NOMO-1 treated with dmso at 0.1 percent for 144 hours (cell line): ENCODE measurements around the gene COX6B2.

Experiments used
- DNase-seq: peaks from one replicate; lab custom pipeline; 2025; ENCODE audit not compliant: unreplicated experiment; lab: John Stamatoyannopoulos, UW

The COX6B2 gene

DNA sequence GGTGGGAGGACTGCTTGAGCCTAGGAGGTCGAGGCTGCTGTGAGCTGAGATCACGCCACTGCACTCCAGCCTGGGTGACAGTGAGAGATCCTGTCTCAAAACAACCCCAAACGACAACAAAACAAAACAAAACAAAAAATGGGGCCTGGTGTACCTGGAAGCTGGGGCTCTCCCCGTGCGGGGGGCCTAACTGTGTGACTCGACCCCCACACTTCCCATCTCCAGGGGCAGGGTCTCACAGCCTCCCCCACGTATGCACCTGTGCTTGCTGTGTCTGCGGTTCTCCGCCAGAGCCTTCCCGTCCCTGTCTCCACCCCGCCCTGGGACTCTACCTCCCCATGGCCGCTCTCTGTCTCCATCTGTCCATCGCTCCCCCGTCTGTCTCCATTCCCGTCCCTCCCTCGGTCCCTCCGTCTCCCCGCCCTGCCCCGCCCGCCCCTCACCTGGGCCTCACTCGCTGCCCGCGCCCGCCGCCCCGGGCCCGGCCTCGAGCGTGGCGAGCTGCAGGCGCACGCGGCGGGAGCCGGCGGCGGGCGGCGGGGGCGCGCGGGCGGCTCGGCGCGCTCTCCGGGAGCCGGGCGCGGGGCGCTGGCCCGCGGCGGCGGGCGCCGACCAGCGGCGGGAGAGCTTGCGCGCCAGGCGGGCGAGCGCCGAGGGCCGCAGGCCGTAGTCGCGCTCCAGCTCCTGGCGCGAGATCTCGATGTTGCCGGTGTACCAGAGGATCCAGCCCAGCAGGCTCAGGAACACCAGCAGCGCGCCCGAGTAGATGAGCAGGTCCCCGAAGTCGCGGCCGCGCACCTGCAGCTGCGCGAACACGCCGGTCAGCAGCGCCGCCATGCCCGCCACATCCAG lies 29.0 kb upstream of the COX6B2 start:
- peak; percentile 60 for DNase-seq

DNA sequence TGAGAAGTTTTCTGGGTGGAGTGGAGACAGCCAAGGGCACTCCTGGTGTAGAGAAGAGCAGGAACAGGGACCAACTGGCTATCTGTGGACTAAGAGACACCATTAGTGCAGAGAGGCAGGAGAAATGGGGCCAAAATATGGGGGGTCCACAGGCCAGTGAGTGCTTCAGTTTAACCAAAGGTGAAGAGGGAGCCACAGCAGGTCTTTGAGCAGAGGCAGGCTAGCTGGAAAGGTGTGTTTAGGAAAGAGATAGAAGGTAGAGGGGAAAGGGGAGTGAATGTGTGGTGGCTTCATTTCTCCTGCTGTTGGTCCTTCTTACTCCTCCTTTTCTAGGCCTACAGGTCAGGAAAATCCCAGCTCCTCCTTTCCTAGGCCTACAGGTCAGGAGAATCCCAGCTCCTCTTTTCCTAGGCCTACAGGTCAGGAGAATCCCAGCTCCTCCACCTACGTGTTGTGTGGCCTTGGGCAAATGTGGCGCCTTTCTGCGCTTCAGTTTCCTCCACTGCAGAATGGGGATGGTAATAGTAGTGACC lies 28.1 kb upstream of the COX6B2 start:
- no peak for DNase-seq

DNA sequence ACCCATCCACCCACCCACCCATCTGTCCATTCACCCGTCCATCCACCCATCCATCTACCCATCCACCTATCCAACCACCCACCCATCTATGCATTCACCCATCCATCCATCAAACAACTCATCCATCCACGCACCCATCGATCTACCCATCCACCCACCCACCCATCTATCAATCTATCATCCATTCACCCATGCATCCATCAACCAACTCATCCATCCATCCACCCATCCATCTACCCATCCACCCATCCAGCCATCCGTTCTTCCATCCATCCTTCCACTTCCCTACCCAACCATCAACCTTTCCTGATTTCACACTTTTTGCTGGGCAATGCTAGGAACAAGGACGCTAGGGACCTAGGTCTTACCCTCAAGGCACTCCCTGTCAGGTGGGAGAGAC lies 27.5 kb upstream of the COX6B2 start:
- DNase-seq: no peak

DNA sequence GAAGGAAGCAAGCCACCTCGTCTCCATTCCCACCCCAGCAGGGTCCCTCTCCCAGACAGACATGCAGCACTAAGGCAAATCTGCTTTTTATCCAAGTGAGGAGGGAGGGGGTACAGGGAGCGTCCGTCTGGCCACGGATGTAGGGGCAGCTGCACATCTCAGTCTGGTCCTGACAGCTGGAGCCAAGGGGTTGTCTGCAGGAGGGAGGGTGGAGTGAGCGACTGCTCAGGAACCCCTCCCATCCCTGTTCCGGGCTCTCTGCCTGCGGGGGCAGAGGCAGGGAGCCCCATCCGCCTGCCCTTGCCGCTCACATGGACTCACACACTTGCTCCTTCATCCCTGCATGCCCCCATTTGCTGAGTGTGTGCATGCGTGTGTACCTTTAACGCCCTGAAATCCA lies 24.7 kb upstream of the COX6B2 start:
- no peak for DNase-seq

DNA sequence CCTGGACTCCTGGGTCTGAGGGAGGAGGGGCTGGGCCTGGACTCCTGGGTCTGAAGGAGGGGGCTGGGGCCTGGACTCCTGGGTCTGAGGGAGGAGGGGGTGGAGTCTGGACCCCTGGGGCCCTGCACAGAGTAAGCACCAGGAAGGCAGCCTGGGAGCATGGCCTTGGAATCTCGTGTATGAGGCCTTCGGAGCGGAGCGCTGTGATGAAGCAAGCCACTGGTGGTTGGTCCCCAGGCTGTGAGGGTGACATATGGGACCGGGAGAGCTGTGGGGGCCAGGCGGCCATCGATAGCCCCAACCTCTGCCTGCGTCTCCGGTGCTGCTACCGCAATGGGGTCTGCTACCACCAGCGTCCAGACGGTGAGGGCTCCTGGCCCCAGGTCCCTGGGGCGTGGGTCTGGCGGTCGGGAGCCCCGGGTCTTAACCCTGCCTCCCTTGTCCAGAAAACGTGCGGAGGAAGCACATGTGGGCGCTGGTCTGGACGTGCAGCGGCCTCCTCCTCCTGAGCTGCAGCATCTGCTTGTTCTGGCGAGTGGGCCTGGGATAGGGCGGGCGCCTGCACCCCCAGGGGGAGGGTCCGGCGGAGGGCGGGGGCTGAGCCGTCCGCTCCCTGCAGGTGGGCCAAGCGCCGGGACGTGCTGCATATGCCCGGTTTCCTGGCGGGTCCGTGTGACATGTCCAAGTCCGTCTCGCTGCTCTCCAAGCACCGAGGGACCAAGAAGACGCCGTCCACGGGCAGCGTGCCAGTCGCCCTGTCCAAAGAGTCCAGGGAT lies 23.0 kb upstream of the COX6B2 start:
- no peak for DNase-seq

DNA sequence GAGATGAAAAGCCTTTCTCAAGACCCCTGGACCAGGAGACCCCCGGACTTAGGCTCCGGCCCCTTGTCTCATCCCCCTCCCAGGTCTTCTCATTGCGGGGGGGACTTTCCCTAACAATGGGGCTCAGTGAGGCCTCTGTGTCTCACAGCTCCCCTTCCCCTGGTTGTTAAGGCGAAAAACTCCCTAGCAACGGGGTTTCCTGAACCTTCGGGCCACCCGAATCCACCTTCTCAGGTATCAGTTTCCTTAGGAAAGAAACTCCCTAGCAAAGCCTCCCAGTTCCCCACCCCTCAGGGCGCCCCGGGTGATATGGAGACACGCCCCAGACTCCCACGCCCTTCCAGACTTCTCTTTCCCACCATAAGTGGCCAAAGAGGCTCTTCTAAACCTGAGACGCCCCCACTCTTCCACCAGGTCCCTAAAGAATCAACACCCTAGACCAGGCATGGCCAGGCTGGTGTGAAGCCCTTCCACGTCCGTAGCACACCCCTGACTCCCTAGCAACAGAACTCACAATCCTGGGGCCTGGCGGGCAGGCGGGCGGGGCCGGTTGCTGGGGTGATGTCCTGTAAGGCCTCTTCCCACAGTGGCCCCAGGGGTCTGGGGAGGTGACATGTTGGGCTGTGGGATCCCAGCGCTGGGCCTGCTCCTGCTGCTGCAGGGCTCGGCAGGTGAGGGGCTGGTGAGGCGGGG lies 21.9 kb upstream of the COX6B2 start, which contains the start of gene TMEM190:
Gene TMEM190, plus strand, starts transcription at position 586 of the 693 bp plus-strand sequence. Its CDS starts 28 bp downstream, at position 614.
- DNase-seq: no peak

DNA sequence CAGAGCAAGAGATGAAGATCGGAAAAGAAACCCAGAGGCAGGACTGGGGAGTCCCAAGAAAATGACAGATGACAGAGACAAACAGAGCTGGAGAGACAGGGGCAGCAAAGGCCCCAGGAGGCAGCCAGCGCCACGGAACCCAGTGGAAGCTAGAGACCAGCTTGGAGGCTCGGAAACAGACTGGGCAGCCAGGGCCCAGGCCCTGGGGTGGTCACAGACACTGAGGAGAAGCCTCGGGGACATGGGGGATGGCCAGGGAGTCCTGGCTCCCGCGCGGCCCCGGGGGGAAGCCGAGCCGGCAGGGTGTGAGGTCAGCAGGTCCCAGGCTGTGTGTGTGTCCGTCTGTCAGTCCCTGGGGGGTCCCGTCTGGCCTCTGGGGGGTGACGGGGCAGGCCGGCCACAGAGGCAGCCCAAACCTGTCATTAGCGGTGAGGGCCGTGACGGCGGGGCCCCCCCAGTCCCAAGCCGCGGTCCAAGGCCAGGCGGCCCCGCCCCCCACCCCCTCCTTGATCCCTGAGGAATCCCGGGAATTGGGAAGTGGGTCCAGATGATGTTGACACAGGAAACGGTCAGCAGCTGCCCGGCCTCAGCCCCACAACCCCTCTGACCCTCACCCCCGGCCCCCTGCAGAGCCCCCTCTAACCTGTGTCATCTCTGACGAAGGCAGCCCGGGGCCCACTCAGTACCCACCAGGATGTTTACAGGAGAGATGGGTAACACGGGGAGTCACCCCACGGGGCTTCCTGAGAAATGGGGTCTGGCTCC lies 19.7 kb upstream of the COX6B2 start:
- DNase-seq: no peak

DNA sequence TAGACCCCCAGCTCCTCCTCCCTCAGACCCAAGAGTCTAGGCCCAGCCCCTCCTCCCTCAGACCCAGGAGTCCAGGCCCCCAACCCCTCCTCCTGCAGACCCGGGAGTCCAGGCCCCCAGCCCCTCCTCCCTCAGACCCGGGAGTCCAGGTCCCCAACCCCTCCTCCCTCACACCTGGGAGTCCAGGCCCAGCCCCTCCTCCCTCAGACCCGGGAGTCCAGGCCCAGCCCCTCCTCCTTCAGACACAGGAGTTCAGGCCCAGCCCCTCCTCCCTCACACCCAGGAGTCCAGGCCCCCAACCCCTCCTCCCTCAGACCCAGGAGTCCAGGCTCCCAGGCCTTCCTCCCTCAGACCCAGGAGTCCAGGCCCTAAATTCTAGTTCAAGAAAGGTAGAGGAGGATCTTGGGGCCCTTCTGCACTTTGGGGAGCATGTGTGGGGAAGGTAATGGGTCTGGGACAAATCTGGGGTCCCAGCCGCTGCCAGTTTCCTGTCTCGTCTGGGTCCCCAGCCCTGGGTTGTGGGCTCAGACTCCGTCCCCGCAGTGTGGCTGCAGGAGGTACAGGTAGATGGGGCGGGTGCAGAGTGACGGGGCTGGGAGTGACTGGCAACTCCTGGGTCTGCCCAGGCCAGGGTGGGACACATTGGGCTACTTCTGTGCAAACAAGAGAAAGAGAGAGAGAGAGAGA lies 18.9 kb upstream of the COX6B2 start:
- DNase-seq: no peak

DNA sequence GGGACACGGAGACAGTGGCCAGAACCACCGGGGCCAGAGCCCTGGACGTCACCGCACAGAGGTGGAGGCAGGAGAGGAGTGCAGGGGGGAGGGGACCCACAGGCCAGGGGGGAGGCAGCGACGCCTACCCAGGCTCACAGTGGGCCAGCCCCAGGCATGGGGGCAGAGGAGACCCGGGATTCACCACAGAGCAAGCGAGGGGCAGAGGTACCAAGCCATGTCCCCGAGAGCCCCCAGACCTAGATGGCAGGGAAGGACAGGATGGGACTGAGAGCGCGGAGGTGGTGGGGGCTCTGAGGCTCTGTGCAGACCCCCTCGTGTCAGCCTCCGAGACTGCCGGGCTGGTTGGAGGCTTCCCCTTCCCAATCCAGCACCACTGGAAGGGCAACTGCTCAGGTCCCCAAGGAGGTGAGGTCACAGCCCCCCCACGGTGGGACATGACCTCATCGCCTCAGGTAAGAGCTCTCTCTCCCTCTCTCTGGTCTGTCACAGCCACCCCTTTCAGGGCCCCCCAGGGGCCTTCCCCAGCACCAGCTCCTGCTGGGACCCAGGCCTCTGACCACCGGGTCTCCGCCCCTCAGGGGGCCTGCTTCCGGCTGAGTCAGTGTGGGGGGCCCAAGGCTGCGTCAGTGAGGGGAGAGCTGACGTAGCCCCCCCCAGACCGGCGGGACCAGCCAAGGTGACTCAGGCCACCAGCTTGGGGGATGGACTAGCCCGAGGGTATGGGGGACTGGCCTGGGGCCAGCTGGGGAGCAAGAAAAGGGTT lies 18.0 kb upstream of the COX6B2 start:
- no peak for DNase-seq

DNA sequence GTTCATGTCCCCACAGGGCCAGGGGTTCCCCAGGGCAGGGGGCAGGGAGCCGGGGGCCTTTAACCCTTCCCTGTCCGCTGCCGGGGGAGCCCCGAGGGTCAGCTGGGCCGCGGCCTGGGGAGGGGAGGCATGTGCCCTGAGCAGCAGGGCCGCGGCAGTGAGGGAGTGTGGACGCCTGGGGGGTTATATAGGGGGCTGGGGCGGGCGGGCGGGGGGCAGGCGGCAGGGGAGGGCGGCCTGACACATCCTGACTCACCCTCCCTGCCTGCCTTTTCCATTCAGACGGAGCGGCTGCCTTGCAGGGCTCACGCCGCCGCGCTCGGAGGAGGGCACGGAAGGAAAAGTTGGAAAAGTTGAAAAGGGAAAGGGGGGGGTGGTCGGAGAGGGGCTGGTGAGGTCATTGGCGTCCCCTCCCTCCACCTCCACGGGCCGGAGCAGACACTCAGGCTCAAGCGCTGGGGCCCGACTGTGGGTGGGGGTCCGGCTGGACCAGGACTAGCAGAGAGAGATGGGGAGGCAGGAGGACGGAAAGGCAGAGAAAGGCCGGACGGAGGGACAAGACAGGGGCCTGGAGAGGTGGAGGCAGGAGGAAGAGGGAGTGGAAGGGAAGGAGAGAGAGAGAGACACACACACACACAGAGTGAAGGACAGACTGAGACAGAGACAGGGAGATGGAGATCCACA lies 15.9 kb upstream of the COX6B2 start, which contains the start of gene IL11:
Gene IL11, minus strand, starts transcription at position 159 of the 684 bp plus-strand sequence. Its CDS starts 153 bp downstream, at position 6.
- DNase-seq: no peak

DNA sequence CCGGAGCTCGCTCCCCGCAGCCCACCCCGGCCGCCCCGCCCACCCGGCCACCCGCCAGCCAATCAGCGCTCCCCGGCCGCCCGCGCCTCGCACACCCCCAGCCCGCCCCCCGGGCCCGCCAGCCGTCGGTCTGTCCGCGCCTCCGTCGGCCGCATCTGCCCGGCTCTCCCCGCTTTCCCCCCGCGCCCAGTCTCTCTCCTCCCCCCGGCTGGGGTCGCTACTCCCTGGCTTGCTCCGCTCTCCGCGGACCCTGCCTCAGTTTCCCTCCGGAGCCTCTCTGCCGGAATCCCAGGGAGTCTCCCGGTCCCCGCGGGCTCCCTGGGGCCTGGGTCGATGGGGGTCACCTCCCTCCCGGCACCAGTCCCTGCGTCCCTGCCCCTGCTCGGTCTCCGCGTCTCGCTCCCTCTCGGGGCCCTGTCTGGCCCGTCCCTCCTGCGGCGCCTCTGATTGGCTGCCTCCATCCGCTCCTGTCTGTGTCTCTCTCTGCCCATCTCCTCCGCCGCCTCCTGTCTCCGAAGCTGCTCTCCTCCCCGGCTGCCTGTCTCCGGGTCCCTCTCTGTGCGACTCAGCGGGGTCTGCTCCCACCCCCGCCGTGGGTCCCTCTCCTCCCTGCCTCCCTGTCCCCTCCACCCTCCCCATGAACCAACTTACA lies 15.3 kb upstream of the COX6B2 start:
- no peak for DNase-seq

DNA sequence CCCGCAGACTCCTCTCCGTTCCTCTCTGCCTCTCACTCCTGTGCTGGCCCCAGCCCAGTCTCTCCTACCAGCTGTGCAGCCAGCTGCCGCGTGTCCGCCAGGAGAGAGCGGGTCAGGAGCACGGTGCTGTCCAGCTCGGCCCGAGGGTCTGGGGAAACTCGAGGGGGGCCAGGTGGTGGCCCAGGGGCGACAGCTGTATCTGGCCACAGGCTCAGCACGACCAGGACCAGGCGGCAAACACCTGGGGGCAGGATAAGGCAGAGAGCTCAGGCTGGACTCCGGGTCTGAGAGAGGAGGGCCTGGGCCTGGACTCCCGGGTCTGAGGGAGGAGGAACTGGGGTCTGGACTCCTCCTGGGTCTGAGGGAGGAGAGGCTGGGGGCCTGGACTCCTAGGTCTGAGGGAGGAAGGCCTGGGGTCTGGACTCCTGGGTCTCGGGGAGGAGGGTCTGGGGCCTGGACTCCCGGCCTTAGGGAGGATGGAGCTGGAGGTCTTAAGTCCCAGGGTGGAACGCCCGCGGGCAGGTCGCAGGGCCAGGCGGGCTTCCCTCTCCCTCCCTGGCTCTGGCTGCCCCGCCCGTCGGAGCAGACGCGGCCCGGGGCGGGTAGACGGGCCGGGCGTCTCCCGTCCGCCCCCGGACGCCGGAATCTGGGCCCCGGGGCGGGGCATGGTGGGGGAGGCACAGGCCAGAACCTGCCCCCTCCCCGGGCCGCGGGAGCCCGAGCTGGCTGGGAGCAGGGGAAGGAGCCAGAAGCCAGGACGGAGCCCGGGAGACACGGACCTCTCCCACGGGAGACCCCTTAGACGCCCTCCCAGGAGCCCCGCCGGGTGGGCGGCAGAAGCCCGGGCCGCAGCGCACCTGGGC lies 14.4 kb upstream of the COX6B2 start:
- DNase-seq: no peak

DNA sequence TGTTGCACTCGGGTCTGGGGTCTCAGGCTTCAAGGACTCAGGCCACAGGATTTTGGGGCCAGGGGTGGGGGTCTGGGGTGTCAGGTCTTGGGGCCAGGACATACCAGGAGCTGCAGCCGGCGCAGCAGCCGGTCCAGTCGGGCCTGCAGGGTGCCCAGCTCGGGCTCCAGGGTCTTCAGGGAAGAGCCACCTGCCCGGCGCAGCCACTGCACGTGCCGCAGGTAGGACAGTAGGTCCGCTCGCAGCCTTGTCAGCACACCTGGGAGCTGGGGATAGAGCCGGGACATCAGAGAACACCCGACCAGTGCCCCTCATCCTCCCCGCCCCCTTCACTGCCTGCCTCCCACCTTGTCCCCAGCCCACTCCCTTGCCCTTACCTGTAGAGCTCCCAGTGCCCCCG lies 13.6 kb upstream of the COX6B2 start:
- no peak for DNase-seq

DNA sequence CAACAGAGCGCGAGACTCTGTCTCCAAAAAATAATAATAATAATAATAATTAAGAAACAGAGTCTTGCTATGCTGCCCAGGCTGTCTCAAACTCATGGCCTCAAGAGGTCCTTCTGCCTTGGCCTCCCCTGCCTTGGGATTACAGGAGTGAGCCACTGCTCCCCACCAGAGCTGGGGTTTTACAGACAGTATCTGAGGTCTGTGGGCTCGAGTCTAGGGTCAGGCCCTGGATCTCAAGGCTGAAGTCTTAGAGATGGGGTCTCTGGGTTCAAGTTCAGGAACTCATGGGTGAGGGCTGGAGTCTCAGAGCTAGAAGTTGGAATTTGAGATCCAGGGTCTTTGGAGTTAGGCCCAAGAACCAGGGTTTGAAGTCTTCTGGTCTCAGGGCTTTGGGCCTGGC lies 12.3 kb upstream of the COX6B2 start:
- DNase-seq: no peak

DNA sequence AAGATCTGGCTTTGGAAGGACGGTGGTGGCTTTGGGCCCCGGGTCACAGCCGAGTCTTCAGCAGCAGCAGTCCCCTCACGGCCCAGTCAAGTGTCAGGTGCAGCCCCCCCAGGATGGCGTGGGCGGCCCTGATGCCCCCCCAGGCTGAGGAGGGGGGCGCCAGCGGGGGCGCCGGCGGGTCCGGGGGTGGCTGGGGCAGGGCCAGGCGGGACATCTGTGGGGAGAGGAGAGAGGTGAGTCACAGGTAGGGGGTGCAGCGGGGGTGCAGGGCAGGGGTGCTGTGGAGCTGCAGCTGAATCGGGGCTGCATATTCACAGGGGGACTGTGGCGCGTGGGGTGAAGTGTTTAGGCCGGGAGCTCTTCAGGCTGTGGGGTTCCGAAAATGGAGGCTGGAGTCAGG lies 11.4 kb upstream of the COX6B2 start:
- no peak for DNase-seq

DNA sequence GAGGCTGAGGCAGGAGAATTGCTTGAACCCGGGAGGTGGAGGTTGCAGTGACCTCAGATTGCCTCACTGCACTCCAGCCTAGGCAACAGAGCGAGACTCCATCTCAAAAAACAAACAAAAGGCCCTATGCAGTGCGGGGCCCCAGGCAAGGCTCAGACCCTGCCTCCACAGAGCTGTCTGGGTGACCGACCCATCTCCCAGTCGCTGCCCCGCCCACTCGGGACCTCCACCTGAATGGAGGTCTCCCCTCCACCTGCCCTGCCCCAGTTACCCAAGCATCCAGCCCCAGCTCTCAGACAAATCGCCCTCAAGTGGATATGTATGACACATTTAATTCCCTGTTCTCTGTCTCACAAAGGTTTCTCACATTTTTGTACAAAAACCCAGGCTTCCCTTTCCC lies 10.7 kb upstream of the COX6B2 start:
- no peak for DNase-seq
